HEK293 (cell line): ENCODE data around the gene FGF19.

Source experiments
- BCL11B ChIP-seq: fragments of 450-650 bp; formaldehyde crosslinking; IDR thresholded peaks from 2 replicates; pipeline ENCODE4 v1.5.1; 2016; ENCODE audit warnings: low read depth, missing biosample characterization, missing genetic modification characterization
- SP2 ChIP-seq: fragments of 450-650 bp; formaldehyde crosslinking; IDR thresholded peaks from 2 replicates; pipeline ENCODE4 v1.5.1; 2016; ENCODE audit warnings: missing biosample characterization, missing genetic modification characterization
- YY1 ChIP-seq: fragments of 450-650 bp; formaldehyde crosslinking; IDR thresholded peaks from 2 replicates; pipeline ENCODE4 v1.5.1; 2018; ENCODE audit warnings: missing biosample characterization, missing genetic modification characterization
- ZBTB21 ChIP-seq: fragments of 450-650 bp; formaldehyde crosslinking; IDR thresholded peaks from 2 replicates; pipeline ENCODE4 v1.5.1; 2017; ENCODE audit warnings: missing biosample characterization, missing genetic modification characterization
- ZNF121 ChIP-seq: fragments of 450-650 bp; formaldehyde crosslinking; IDR thresholded peaks from 2 replicates; pipeline ENCODE4 v1.5.1; 2016; ENCODE audit warnings: missing biosample characterization, missing genetic modification characterization
- ZNF221 ChIP-seq: fragments of 450-650 bp; formaldehyde crosslinking; IDR thresholded peaks from 2 replicates; pipeline ENCODE4 v1.5.1; 2017; ENCODE audit warnings: missing biosample characterization, missing genetic modification characterization, borderline replicate concordance
- ZNF621 ChIP-seq: fragments of 450-650 bp; formaldehyde crosslinking; IDR thresholded peaks from 2 replicates; pipeline ENCODE4 v1.5.1; 2017; ENCODE audit warnings: missing biosample characterization, missing genetic modification characterization
- TF ChIP-seq, protein P1 (sequence below): IDR thresholded peaks from 2 replicates; pipeline ENCODE4 v1.6.1; 2011; ENCODE audit warnings: mild to moderate bottlenecking, low read depth, low read length, borderline replicate concordance
- TF ChIP-seq, protein P2 (sequence below): fragments of 450-650 bp; formaldehyde crosslinking; IDR thresholded peaks from 2 replicates; pipeline ENCODE4 v1.5.1; 2016; ENCODE audit warnings: missing biosample characterization, missing genetic modification characterization

DNA sequence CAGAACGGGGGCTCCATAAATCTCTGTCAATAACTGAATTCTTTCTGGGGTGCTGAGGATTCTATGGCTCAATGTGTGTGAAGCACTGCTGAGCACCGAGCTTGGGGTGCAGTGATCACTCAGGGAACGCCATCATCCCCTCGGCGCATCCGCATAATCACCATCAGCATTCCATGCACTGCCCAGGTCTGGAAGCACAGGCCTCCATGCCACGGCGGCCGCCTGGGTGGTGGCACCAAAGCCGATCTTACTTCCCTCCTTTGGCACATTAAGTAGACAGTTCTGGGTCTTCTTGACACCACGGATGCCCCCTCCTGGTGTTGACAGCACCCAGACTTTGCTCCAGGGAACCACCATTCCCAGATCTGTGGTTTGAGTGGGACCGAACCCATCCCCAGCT is 44.2 kb downstream of the FGF19 start:
- no peak for TF ChIP-seq SP2
- TF ChIP-seq, protein P1, sequence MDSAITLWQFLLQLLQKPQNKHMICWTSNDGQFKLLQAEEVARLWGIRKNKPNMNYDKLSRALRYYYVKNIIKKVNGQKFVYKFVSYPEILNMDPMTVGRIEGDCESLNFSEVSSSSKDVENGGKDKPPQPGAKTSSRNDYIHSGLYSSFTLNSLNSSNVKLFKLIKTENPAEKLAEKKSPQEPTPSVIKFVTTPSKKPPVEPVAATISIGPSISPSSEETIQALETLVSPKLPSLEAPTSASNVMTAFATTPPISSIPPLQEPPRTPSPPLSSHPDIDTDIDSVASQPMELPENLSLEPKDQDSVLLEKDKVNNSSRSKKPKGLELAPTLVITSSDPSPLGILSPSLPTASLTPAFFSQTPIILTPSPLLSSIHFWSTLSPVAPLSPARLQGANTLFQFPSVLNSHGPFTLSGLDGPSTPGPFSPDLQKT = no peak
- TF ChIP-seq ZBTB21 = no peak
- no peak for TF ChIP-seq YY1 (tag by site-specific recombination)
- TF ChIP-seq, protein P2, sequence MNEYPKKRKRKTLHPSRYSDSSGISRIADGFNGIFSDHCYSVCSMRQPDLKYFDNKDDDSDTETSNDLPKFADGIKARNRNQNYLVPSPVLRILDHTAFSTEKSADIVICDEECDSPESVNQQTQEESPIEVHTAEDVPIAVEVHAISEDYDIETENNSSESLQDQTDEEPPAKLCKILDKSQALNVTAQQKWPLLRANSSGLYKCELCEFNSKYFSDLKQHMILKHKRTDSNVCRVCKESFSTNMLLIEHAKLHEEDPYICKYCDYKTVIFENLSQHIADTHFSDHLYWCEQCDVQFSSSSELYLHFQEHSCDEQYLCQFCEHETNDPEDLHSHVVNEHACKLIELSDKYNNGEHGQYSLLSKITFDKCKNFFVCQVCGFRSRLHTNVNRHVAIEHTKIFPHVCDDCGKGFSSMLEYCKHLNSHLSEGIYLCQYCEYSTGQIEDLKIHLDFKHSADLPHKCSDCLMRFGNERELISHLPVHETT (tag by site-specific recombination) = no peak
- no peak for TF ChIP-seq ZNF621 (tag by site-specific recombination)
- no peak for TF ChIP-seq ZNF121 (tag by site-specific recombination)
- TF ChIP-seq ZNF221 (tag by site-specific recombination) = no peak
- TF ChIP-seq BCL11B (tag by site-specific recombination) = no peak
